ENCODE data around the gene PLEKHA1. TPM values are rescaled to one million over a fixed set of nuclear protein-coding genes. Genes with fewer than 3 reads are reported as not detected.
A peak's percentile ranks its signal among the peaks of the same experiment; 100 is the strongest.

Gene PLEKHA1
- total RNA-seq, 1 donor from 2014 or later, result 44.3 TPM

- no peak for DNase-seq (ENCODE audit: low spot score, unreplicated experiment)
- Mint-ChIP-seq H3K9me3 (ENCODE audit: low read depth) (no peaks in the 10 kb centered on the region), H3K27me3 (no peaks in the 10 kb centered on the region), H3K27ac (peak overlapping the region; percentile 89), H3K4me3 (ENCODE audit: low read depth) (peak overlapping the region; percentile 83), H3K36me3 (ENCODE audit: insufficient read depth) (no peaks in the 10 kb centered on the region), H3K4me1 (ENCODE audit: low read depth) (peaks cover 16% of the 10 kb centered on the region)
- no peak for TF ChIP-seq CTCF (IDR thresholded peaks at IDR 0.05; ENCODE audit: unreplicated experiment)
These were observed 787 bp upstream of the PLEKHA1 start for GRCh38 chr10:122373721-122374120.

GRCh38 chr10:122374859-122375678 is 561 bp downstream of the PLEKHA1 start:
- H3K36me3 Mint-ChIP-seq (ENCODE audit: insufficient read depth), result peaks cover 4% of the 10 kb centered on the region
- peak; percentile 58 for DNase-seq (ENCODE audit: low spot score, unreplicated experiment)
- no peaks in the 10 kb centered on the region for H3K27me3 Mint-ChIP-seq
- H3K9me3 Mint-ChIP-seq (ENCODE audit: low read depth), result no peaks in the 10 kb centered on the region
- H3K4me1 Mint-ChIP-seq (ENCODE audit: low read depth), result peaks cover 16% of the 10 kb centered on the region
- no peak for TF ChIP-seq CTCF (IDR thresholded peaks at IDR 0.05; ENCODE audit: unreplicated experiment)
- H3K27ac Mint-ChIP-seq, result peak overlapping the region; percentile 97
- peak overlapping the region; percentile 94 for H3K4me3 Mint-ChIP-seq (ENCODE audit: low read depth)

- no peak for TF ChIP-seq CTCF (IDR thresholded peaks at IDR 0.05; ENCODE audit: unreplicated experiment)
- H3K27me3 Mint-ChIP-seq, result no peaks in the 10 kb centered on the region
- H3K36me3 Mint-ChIP-seq (ENCODE audit: insufficient read depth), result peaks cover 8% of the 10 kb centered on the region
- no peak for DNase-seq (ENCODE audit: low spot score, unreplicated experiment)
- peak overlapping the region; percentile 94 for H3K4me3 Mint-ChIP-seq (ENCODE audit: low read depth)
- peaks cover 16% of the 10 kb centered on the region for H3K4me1 Mint-ChIP-seq (ENCODE audit: low read depth)
- H3K9me3 Mint-ChIP-seq (ENCODE audit: low read depth), result no peaks in the 10 kb centered on the region
- H3K27ac Mint-ChIP-seq, result peak overlapping the region; percentile 97
These were observed 1.2 kb downstream of the PLEKHA1 start for GRCh38 chr10:122375679-122376160.

- H3K4me3 Mint-ChIP-seq (ENCODE audit: low read depth), result peak overlapping the region; percentile 48
- H3K9me3 Mint-ChIP-seq (ENCODE audit: low read depth), result no peaks in the 10 kb centered on the region
- H3K27me3 Mint-ChIP-seq, result no peaks in the 10 kb centered on the region
- TF ChIP-seq CTCF (IDR thresholded peaks at IDR 0.05; ENCODE audit: unreplicated experiment), result no peak
- H3K27ac Mint-ChIP-seq, result no peak overlapping the region
- H3K4me1 Mint-ChIP-seq (ENCODE audit: low read depth), result peaks cover 19% of the 10 kb centered on the region
- no peak for DNase-seq (ENCODE audit: low spot score, unreplicated experiment)
- H3K36me3 Mint-ChIP-seq (ENCODE audit: insufficient read depth), result peaks cover 9% of the 10 kb centered on the region
These were observed 2.0 kb downstream of the PLEKHA1 start for GRCh38 chr10:122376364-122376961.

- Mint-ChIP-seq H3K4me3 (ENCODE audit: low read depth) (no peak overlapping the region), H3K27me3 (no peaks in the 10 kb centered on the region), H3K27ac (no peak overlapping the region), H3K36me3 (ENCODE audit: insufficient read depth) (peaks cover 12% of the 10 kb centered on the region), H3K4me1 (ENCODE audit: low read depth) (peaks cover 14% of the 10 kb centered on the region), H3K9me3 (ENCODE audit: low read depth) (no peaks in the 10 kb centered on the region)
- no peak for TF ChIP-seq CTCF (IDR thresholded peaks at IDR 0.05; ENCODE audit: unreplicated experiment)
- DNase-seq (ENCODE audit: low spot score, unreplicated experiment), result no peak
These were observed 4.5 kb downstream of the PLEKHA1 start for GRCh38 chr10:122379041-122379440.

Data from progenitor cell of endocrine pancreas (in vitro differentiated cells).